Activated CD4-positive, alpha-beta T cell treated with anti-CD3 and anti-CD28 coated beads, Interleukin-2, amount 10 ng/mL, durations not matched to agents 24 days and 14 days (primary cell): ENCODE measurements around the gene PITHD1. TPM values are rescaled to one million over a fixed set of nuclear protein-coding genes. Genes with fewer than 3 reads are reported as not detected.
A peak's percentile ranks its signal among the peaks of the same experiment; 100 is the strongest.
"Not testable (repeated sequence)": the region's sequence is repeated elsewhere in the genome, so short reads cannot be mapped to it uniquely, and the experiment has no call there.

Experiments
- DNase-seq: peaks from one replicate; pipeline ENCODE4 v3.0.0; 2022
- H3K27ac Mint-ChIP-seq: one replicate; pipeline ENCODE4 v1.8.0; 2022; ENCODE audit warnings: mild to moderate bottlenecking, mixed read lengths
- H3K27me3 Mint-ChIP-seq: one replicate; pipeline ENCODE4 v1.8.0; 2022; ENCODE audit warnings: mixed read lengths
- H3K36me3 Mint-ChIP-seq: one replicate; pipeline ENCODE4 v1.8.0; 2022; ENCODE audit warnings: low read depth, mild to moderate bottlenecking, mixed read lengths
- H3K4me1 Mint-ChIP-seq: one replicate; pipeline ENCODE4 v1.8.0; 2021; ENCODE audit warnings: mixed read lengths
- H3K4me3 Mint-ChIP-seq: one replicate; pipeline ENCODE4 v1.8.0; 2022; ENCODE audit warnings: mild to moderate bottlenecking, moderate library complexity, mixed read lengths
- H3K9me3 Mint-ChIP-seq: one replicate; pipeline ENCODE4 v1.8.0; 2021; ENCODE audit warnings: mixed read lengths
- intact Hi-C: fragments of 100-400 bp; cut with micrococcal nuclease; formaldehyde crosslinking; loops from one replicate; pipeline ENCODE4 v1.15.1; 2023
- total RNA-seq: library from RNA; stranded (reverse); gene quantifications from 2 replicates; pipeline ENCODE4 v1.2.3, GENCODE V29; 2022

Gene PITHD1
- total RNA-seq, 1 donor from 2014 or later, result 83.0 TPM

DNA sequence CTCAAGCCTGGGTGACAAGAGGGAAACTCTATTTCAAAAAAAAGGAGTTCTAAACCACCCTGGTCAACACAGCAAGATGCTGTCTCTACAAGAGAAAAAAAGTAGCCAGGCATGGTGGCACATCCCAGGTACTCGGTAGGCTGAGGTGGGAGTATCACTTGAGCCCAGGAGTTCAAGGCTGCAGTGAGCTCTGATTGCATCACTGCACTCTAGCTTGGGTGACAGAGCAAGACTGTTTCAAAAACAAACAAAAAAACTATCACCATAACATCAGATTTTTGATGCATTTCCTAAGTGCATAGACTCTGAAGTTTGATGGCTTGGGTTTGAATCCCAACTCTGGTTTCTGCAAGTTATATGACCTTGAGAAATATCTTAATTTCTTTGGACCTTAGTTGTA is 25.3 kb upstream of the PITHD1 start:
- no peaks in the 10 kb centered on the region for H3K9me3 Mint-ChIP-seq

DNA sequence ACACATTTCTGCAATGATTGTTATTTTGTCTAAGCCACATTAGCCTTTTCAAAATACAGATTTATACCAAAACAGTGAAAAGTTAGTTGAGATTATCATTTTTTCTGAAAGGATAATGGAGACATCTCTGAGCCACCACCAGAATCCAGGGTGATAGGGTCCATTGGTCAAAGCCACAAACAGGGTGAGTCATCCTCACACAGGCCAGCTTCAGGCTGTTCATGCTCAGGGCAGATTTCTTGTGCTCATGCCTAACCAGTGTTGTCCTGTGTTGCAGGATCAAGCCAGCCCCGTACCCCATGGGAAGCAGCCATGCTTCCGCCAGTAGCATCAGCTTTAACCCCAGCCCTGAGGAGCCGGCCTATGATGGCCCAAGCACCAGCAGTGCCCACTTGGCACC is 21.5 kb upstream of the PITHD1 start:
- Mint-ChIP-seq H3K27me3 (no peaks in the 10 kb centered on the region), H3K4me3 (no peak overlapping the region), H3K4me1 (no peaks in the 10 kb centered on the region), H3K9me3 (no peaks in the 10 kb centered on the region), H3K36me3 (peaks cover 68% of the 10 kb centered on the region), H3K27ac (no peak overlapping the region)
- intact Hi-C loops, result no loop called here
- DNase-seq, result no peak

More for the DNA sequence above, 25.3 kb upstream of the PITHD1 start:
- Mint-ChIP-seq H3K27ac (no peak overlapping the region), H3K4me1 (peaks cover 13% of the 10 kb centered on the region), H3K36me3 (peaks cover 64% of the 10 kb centered on the region), H3K4me3 (no peak overlapping the region), H3K27me3 (no peaks in the 10 kb centered on the region)
- intact Hi-C loops, result no loop called here
- DNase-seq, result no peak

DNA sequence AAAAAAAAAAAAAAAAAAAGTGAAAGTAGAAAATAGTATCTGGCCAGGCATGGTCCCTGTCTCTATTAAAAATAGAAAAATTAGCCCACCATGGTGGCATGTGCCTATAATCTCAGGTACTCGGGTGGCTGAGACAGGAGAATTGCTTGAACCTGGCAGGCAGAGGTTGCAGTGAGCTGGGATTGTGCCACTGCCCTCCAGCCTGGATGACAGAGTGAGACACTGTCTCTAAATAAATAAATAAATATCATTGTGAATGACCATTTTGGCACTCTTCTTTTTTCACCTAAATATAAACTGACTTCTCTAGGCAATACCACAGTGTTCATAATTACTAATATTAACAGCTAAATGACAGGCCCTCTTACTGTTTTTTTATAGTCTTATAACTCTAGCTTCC is 20.4 kb upstream of the PITHD1 start:
- H3K27ac Mint-ChIP-seq, result no peak overlapping the region
- DNase-seq, result no peak
- no peak overlapping the region for H3K4me3 Mint-ChIP-seq
- no peaks in the 10 kb centered on the region for H3K27me3 Mint-ChIP-seq
- H3K9me3 Mint-ChIP-seq, result no peaks in the 10 kb centered on the region
- intact Hi-C loops, result no loop called here
- H3K4me1 Mint-ChIP-seq, result no peaks in the 10 kb centered on the region
- H3K36me3 Mint-ChIP-seq, result peaks cover 67% of the 10 kb centered on the region

DNA sequence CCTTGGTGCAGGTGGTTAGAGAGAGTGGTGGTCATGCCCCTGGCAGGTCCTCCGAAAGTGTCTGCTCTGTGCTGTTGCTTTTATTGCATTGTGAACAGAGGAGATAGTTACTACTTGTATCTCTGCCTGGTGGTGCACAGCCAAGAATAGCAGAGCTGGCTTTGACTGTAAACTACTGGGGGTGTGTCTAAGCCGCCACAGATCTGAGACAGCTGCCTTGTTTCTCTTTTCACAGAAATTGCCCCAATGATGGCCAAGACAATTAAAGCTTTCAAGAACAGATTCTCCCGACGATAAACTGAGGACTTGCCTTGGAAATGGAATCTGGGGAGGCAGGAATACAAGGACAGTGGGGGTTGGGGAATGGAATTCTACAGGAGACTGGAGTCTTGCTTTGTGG is 18.9 kb upstream of the PITHD1 start:
- intact Hi-C loops, result no loop called here
- DNase-seq, result no peak
- Mint-ChIP-seq H3K9me3 (no peaks in the 10 kb centered on the region), H3K36me3 (peaks cover 61% of the 10 kb centered on the region), H3K27me3 (no peaks in the 10 kb centered on the region), H3K27ac (no peak overlapping the region), H3K4me3 (no peak overlapping the region), H3K4me1 (peaks cover 1% of the 10 kb centered on the region)

DNA sequence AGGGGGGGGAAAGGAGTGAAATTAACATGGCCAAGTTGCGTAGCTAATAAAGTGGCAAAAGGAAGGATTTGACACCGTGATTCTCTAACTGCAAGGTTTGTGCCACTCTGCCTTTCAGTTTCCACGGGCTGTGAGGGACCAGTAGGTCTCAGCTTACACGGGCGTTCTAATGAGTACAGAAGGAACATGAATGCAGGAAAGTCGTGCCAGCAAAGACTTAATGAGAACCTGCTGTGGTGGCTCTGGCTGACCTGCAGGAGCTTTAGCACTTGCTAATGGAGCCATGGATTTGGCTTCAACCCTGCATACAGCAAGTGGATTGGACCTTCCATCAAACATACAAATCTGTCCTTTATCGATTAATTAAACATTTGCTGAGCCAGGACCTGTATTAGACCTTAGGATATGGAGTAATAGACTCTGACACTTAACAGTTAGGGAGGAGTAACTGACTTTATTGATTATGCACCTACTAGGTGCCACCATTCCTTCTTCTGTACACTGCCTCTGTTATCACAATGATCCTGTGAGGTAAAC is 15.1 kb upstream of the PITHD1 start:
- H3K27ac Mint-ChIP-seq, result no peak overlapping the region
- no peaks in the 10 kb centered on the region for H3K27me3 Mint-ChIP-seq
- H3K4me1 Mint-ChIP-seq, result peaks cover 1% of the 10 kb centered on the region
- peaks cover 31% of the 10 kb centered on the region for H3K36me3 Mint-ChIP-seq
- H3K9me3 Mint-ChIP-seq, result no peaks in the 10 kb centered on the region
- H3K4me3 Mint-ChIP-seq, result no peak overlapping the region
- intact Hi-C loops, result no loop called here
- no peak for DNase-seq

DNA sequence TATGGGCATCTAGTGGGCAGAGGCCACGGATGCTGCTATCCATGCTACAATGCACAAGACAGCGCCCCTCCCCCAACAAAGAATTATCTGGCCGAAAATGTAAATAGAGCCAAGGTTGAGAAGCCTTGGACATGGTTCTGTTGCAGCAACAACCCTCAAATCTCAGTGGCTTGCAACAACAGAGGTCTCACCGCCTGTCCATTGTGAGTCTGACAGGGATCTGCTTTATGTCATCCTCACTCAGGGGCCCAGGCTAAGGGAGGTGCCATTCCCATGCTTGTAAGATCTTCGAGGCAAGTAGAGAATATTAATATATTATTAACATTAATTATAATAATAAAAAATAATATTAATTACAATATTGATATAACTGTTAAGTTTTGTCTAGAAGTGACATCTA is 9.5 kb upstream of the PITHD1 start:
- peaks cover 4% of the 10 kb centered on the region for H3K4me1 Mint-ChIP-seq
- intact Hi-C loops, result no loop called here

DNA sequence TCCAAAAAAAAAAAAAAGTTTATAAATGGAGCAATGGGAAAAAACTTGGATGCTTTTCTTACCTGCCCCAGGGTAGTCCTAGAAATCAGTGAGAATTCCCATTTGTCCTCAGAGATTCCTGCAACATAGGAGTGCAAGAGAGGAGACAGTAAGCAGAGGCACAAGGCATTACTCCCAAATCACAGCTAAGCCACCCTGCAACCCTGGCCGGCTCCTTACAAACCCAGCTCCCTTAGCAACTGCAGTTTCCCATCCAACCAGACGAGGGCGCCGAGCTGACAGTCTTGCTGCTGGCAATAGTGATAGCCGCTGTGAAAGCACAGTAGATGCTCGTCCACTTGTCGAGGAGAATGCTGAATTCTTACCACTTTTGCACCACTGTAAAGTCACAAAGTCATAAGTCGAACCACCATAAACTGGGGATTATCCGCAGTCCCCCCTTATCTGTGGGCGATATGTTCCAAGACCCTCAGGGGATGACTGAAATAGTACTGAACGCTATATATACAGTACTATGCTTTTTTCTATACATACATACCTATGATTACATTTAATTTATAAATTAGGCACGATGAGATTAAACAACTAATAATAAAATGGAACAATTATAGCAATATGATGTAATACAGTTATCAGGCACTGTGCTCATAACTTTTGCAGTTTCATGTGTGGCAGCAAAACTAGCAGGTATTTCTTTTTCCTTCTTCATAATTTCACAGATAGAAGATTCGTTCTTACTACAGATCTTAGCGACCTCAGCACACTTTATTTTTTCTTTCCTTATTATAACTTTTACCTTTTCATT is 6.0 kb upstream of the PITHD1 start:
- H3K4me3 Mint-ChIP-seq, result no peak overlapping the region
- no peaks in the 10 kb centered on the region for H3K9me3 Mint-ChIP-seq
- peaks cover 12% of the 10 kb centered on the region for H3K4me1 Mint-ChIP-seq
- H3K27ac Mint-ChIP-seq, result no peak overlapping the region
- DNase-seq, result peak; percentile 96
- H3K36me3 Mint-ChIP-seq, result peaks cover 1% of the 10 kb centered on the region
- intact Hi-C loops, result loop anchor here (1.0 kb wide), 1 partner anchor 145 kb away; no protein-coding TSS in a partner anchor
- no peaks in the 10 kb centered on the region for H3K27me3 Mint-ChIP-seq

More for the DNA sequence above, 9.5 kb upstream of the PITHD1 start:
- Mint-ChIP-seq H3K27ac (no peak overlapping the region), H3K4me3 (no peak overlapping the region), H3K36me3 (peaks cover 5% of the 10 kb centered on the region), H3K27me3 (no peaks in the 10 kb centered on the region), H3K9me3 (no peaks in the 10 kb centered on the region)
- DNase-seq, result no peak

DNA sequence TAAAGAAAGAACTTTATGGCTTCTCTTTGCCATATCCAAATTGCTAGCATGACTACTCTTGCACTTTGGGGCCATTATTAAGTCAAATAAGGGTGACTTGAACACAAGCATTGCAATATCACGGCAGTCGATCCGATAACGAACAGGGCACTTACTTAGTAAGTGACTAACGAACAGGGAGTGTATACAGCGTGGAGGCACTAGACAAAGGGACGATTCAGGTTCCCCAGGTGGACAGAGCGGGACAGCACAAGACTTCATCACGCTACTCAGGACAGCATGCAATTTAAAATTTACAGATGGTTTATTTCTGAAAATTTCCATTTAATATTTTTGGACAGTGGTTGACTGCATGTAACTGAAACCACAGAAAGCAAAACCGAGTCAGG is 5.4 kb upstream of the PITHD1 start:
- intact Hi-C loops, result loop anchor here (1.0 kb wide), 1 partner anchor 144 kb away; no protein-coding TSS in a partner anchor
- H3K4me1 Mint-ChIP-seq, result peaks cover 12% of the 10 kb centered on the region
- peaks cover 1% of the 10 kb centered on the region for H3K36me3 Mint-ChIP-seq
- H3K27me3 Mint-ChIP-seq, result no peaks in the 10 kb centered on the region
- no peak for DNase-seq
- H3K4me3 Mint-ChIP-seq, result no peak overlapping the region
- H3K9me3 Mint-ChIP-seq, result no peaks in the 10 kb centered on the region
- no peak overlapping the region for H3K27ac Mint-ChIP-seq

DNA sequence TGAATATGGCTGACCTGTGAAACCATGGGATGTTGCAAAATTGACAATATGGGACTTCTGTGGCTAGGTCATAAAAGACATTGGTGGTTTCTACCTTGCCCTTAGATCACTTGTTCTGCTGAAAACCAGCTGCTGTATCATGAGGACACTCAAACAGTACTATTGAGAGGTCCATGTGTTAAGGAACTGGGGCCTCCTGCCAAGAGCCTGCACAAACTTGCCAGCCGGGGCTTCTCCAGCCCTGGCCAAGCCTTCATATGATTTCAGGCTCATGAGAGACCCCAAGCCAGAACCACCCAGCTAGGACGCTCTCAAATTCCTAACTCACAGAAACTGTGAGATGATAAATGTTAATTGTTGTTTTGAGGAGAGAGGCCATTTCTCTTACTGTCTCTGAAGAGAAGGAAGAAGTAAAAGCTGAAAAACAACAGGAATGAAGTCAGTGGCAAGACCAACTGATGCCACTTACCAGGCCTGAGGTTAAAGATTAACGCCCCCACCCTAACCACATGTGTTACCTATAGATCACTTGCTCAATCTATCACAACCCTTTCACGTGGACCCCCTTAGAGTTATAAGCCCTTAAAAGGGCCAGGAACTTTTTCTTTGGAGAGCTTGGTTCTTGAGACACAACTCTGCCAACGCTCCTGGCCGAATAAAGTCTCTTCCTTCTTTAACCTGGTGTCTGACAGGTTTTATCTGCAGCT is 3.9 kb upstream of the PITHD1 start:
- Mint-ChIP-seq H3K36me3 (peaks cover 2% of the 10 kb centered on the region), H3K9me3 (no peaks in the 10 kb centered on the region), H3K27ac (no peak overlapping the region), H3K27me3 (no peaks in the 10 kb centered on the region), H3K4me3 (no peak overlapping the region), H3K4me1 (peaks cover 15% of the 10 kb centered on the region)
- intact Hi-C loops, result no loop called here
- no peak for DNase-seq

DNA sequence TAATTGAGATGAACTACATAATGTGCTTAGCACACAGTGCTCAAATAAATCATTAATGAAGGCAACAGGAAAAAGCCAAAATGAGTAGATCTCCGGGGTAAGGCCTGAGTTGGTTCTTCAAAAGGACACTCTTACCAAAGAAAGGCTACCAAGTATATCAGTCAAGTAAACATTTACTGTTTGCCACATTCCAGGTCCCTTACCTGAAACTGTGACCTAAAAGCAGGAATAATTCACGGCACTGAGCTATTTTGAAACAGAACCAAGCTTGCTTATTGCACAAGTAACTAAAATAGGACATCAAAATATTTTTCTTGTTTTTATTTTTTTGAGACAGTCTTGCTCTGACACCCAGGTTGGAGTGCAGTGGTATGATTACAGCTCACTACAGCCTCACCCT is 2.0 kb upstream of the PITHD1 start:
- Mint-ChIP-seq H3K4me1 (peaks cover 27% of the 10 kb centered on the region), H3K27ac (no peak overlapping the region), H3K9me3 (no peaks in the 10 kb centered on the region), H3K36me3 (peaks cover 11% of the 10 kb centered on the region), H3K4me3 (no peak overlapping the region), H3K27me3 (no peaks in the 10 kb centered on the region)
- DNase-seq, result no peak
- intact Hi-C loops, result no loop called here

DNA sequence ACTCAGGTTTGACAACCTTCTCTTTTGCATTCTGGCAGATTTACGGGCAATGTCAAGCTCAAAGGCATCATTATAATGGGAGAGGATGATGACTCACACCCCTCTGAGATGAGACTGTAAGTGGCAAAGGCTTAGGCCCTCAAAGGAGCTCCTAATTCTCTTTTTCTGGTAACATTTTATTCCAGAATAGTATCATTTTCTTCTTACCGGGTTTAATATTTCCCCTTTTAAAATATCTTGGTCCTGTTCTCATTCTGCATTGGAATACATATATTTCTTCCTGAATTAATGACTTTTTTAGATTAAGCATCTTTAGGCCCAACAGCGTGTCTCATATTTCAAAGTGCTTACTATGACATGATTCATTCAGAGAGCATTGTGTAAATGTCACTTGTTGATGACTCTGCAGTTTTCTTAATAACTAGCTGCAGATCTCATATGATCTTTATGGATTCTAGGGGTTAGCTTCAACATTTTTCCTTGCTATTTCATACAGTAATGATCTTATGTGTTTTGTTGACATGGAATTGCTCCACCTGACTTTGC is 1.7 kb downstream of the PITHD1 start:
- peaks cover 27% of the 10 kb centered on the region for H3K36me3 Mint-ChIP-seq
- H3K4me3 Mint-ChIP-seq, result peak overlapping the region; percentile 88
- H3K9me3 Mint-ChIP-seq, result no peaks in the 10 kb centered on the region
- peaks cover 25% of the 10 kb centered on the region for H3K4me1 Mint-ChIP-seq
- DNase-seq, result no peak
- intact Hi-C loops, result no loop called here
- H3K27ac Mint-ChIP-seq, result peak overlapping the region; percentile 72
- H3K27me3 Mint-ChIP-seq, result no peaks in the 10 kb centered on the region

DNA sequence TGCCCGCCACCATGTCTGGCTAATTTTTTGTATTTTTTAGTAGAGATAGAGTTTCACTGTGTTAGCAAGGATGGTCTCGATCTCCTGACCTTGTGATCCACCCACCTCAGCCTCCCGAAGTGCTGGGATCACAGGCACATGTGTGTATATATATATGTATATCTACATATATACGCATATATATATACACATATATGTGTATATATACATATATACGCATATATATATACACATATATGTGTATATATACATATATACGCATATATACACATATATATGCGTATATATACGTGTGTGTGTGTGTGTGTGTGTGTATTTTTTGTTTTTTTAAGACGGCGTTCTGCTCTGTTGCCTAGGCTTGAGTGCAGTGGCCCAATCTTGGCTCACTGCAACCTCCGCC is 4.9 kb downstream of the PITHD1 start:
- peaks cover 18% of the 10 kb centered on the region for H3K4me1 Mint-ChIP-seq
- H3K9me3 Mint-ChIP-seq, H3K27ac Mint-ChIP-seq, H3K27me3 Mint-ChIP-seq, DNase-seq, intact Hi-C loops, H3K4me3 Mint-ChIP-seq: not testable (repeated sequence)
- peaks cover 55% of the 10 kb centered on the region for H3K36me3 Mint-ChIP-seq

DNA sequence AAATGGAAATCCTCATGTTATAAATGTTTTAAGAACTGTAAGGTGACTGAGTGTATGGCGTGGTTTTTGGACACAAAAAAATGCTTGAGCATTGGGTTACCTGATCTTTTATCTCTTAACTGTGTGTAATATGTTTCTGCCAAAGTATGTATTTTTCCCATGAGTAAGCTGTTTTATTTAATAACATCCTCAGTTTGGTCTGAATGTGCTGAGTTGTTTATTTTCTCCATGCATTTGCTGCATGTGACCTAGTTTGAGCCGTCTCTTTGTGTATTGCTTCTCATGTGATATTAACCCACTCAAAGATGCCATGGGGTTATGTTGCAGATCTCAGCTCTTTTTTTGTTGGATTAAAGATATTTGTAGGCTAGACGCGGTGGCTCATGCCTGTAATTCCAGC is 6.6 kb downstream of the PITHD1 start:
- Mint-ChIP-seq H3K27me3 (no peaks in the 10 kb centered on the region), H3K9me3 (no peaks in the 10 kb centered on the region), H3K36me3 (peaks cover 58% of the 10 kb centered on the region), H3K4me3 (no peak overlapping the region), H3K27ac (no peak overlapping the region), H3K4me1 (peaks cover 12% of the 10 kb centered on the region)
- intact Hi-C loops, result no loop called here
- DNase-seq, result no peak

DNA sequence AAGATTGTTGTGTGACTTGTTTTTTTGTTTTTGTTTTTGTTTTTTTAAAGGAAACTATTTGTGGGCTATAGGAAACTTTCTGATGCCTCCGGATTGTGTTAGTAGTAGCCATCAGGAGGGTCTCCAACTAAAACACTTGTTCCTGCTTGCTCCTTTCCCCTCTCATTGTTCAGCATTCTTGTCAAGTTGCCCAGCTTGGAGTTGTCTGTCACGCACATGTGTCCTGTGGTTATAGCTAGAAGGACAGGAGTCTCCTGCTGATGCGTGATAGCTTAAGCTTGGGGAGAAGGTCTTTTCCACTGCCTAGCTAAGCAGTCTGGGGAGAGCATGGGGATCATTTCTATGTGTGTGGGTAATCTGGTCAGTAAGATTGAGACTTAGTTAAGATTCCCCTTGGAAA is 9.5 kb downstream of the PITHD1 start:
- DNase-seq, result no peak
- H3K4me3 Mint-ChIP-seq, result no peak overlapping the region
- intact Hi-C loops, result no loop called here
- H3K9me3 Mint-ChIP-seq, result no peaks in the 10 kb centered on the region
- H3K4me1 Mint-ChIP-seq, result peaks cover 20% of the 10 kb centered on the region
- peaks cover 53% of the 10 kb centered on the region for H3K36me3 Mint-ChIP-seq
- no peaks in the 10 kb centered on the region for H3K27me3 Mint-ChIP-seq
- H3K27ac Mint-ChIP-seq, result no peak overlapping the region
